Activated CD8-positive, alpha-beta memory T cell treated with anti-CD3 and anti-CD28 coated beads for 4 hours (primary cell): ENCODE data around the gene DISP1.

Experiments
- DNase-seq, 2 donors: peaks; one replicate each; pipeline ENCODE4 v3.0.0-alpha.2; 2020; ENCODE audit warnings: low read depth in 2 of 2

The DISP1 gene, protein sequence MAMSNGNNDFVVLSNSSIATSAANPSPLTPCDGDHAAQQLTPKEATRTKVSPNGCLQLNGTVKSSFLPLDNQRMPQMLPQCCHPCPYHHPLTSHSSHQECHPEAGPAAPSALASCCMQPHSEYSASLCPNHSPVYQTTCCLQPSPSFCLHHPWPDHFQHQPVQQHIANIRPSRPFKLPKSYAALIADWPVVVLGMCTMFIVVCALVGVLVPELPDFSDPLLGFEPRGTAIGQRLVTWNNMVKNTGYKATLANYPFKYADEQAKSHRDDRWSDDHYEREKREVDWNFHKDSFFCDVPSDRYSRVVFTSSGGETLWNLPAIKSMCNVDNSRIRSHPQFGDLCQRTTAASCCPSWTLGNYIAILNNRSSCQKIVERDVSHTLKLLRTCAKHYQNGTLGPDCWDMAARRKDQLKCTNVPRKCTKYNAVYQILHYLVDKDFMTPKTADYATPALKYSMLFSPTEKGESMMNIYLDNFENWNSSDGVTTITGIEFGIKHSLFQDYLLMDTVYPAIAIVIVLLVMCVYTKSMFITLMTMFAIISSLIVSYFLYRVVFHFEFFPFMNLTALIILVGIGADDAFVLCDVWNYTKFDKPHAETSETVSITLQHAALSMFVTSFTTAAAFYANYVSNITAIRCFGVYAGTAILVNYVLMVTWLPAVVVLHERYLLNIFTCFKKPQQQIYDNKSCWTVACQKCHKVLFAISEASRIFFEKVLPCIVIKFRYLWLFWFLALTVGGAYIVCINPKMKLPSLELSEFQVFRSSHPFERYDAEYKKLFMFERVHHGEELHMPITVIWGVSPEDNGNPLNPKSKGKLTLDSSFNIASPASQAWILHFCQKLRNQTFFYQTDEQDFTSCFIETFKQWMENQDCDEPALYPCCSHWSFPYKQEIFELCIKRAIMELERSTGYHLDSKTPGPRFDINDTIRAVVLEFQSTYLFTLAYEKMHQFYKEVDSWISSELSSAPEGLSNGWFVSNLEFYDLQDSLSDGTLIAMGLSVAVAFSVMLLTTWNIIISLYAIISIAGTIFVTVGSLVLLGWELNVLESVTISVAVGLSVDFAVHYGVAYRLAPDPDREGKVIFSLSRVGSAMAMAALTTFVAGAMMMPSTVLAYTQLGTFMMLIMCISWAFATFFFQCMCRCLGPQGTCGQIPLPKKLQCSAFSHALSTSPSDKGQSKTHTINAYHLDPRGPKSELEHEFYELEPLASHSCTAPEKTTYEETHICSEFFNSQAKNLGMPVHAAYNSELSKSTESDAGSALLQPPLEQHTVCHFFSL (N-terminal part only)

DNA sequence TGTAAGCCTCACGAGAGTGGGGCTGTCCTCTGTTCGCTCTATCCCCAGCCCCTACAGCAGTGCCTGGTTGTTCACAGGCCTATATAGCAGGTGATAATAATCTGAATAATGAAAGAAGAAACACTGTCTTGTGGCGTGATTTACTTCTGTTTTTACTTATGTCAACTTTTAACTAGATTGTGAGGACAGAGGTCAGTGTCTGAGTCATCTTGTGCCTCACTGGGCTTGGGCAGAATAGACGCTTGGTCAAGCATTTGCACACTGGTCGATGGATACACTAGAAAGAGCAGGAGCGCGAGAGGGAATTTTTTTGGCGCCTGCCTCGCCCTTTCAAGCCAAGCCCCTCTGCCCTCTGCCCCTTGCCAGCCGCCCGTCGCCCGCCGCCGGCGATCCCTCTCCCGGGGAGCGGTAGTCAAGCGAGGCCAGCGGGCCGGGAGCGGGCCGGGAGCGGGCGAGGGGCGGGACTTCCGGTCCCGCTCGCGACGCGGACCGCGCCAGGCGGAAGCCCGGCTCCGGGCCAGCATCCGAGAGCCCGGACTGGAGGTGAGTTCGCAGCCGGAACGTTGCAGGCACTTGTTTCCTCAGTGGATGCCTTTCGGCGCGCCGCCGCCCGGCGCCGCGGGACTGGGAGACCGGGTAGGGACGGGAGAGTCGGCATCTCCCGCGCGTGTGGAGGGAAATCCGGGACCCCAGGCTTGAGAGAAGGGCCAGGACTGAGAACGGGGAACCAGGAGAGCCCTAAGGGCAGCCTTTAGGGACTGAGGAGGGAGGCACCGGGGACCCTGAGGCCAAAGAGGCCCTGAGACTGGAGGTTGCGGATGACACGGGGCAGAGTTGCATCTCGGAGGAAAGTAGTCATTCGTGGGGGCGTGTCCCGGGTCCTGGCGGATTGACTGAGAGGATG lies at the start of gene DISP1:
Gene DISP1 (plus strand): TSS at position 504 of the 904 bp plus-strand sequence. CDS start 127,785 bp downstream, outside the sequence.
- peak; percentile 48 to 53 for DNase-seq

GRCh38 chr1:222767152-222767571 lies 47.7 kb upstream of the DISP1 start:
- no peak for DNase-seq

- DNase-seq = no peak
Measured at GRCh38 chr1:222768592-222768991, 46.2 kb upstream of the DISP1 start.

DNA sequence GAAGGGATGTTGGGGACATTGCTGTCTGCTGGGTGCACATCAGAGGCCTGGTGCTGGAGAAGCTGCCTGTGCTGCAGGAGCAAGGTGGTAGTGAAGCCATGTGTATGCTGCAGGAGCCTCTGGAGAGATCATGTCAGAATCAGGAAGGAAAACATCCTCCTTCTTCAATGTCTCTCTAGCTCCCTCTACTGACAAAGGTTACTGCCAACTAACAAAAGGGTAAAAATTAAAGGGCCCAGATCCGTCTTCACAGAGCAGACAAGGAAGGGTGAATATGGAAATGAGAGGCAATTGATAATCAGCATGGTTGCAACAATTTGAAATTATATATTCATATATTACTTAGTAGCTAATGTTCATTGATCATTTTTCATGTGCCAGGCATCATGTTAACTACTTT lies 45.7 kb upstream of the DISP1 start:
- no peak for DNase-seq

- DNase-seq = no peak
Measured at GRCh38 chr1:222769971-222770620, 44.7 kb upstream of the DISP1 start.

- DNase-seq = no peak
Measured at GRCh38 chr1:222772996-222773379, 41.9 kb upstream of the DISP1 start.

GRCh38 chr1:222777463-222777862 lies 37.4 kb upstream of the DISP1 start:
- no peak for DNase-seq

- DNase-seq = no peak
Measured at GRCh38 chr1:222777977-222778376, 36.9 kb upstream of the DISP1 start.

DNA sequence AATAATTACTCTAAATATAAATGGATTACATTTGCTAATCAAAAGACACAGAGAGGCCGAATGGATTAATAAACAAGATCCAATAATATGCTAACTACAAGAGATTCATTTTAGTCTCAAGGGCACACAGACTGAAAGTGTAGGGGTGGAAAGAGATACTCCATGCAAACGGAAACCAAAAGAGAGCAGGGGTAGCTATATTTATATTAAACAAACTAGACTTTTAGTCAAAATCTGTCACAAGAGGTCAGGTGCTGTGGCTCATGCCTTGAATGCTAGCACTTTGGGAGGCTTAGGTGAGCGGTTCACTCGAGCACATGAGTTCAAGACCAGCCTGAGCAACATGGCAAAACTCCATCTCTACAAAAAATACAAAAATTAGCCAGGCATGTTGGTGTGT lies 33.6 kb upstream of the DISP1 start:
- DNase-seq = no peak

DNA sequence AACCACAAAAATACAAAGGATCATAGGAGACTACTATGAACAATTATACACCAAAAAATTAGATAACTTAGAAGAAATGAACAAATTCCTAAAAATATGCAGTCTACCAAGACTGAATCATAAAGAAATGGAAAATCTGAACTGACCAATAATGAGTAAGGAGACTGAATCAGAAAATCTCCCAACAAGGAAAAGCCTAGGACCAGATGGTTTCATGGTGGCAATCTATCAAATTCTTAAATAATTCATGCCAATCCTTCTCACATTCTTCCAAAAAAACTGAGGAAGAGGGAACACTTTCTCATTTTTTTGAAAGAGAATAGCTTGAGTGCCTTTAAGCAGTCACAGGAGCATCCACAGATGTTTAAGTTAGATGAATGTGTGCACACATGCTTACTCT lies 31.8 kb upstream of the DISP1 start:
- DNase-seq = no peak

- DNase-seq = no peak
Measured at GRCh38 chr1:222784371-222784770, 30.5 kb upstream of the DISP1 start.

DNA sequence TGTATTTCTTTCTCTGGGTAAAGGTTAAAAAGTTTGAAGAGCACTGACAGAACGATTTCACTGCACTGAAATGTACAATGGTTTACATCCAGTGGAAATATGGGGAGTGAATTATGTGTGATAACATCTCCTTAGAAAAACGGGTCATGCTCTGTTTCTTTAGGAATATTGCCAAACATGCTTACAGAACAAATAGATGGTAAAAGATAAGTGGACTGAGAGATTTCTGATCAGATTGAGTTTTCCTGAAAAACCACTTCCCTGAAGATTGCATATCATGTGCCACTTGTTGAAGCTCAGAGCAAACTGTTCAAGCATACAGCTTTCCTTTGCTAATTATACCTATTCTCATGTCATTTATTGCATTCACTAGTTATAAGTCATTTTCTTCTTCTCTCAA lies 29.9 kb upstream of the DISP1 start:
- DNase-seq = no peak

GRCh38 chr1:222785529-222785928 lies 29.3 kb upstream of the DISP1 start:
- DNase-seq = no peak

- DNase-seq = no peak
Measured at GRCh38 chr1:222786121-222786520, 28.7 kb upstream of the DISP1 start.

- no peak for DNase-seq
Measured at GRCh38 chr1:222787729-222788128, 27.1 kb upstream of the DISP1 start.

- no peak for DNase-seq
Measured at GRCh38 chr1:222788402-222789156, 26.3 kb upstream of the DISP1 start.

- DNase-seq = no peak
Measured at GRCh38 chr1:222790115-222790514, 24.7 kb upstream of the DISP1 start.

DNA sequence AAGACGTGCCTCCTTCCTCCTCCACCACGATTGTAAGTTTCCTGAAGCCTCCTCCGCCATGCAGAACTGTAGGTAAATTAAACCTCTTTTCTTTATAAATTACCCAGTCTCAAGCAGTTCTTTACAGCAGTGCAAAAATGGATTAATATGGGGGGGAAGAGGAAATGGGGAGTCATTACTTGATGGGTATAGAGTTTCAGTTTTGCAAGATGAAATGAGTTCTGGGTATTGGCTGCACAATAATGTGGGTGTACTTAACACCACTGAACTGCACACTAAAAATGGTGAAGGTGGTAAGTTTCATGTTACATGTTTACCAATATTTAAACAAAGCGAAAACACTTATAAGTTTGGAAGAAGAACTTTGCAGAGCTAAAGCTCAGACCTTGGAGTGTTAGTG lies 24.3 kb upstream of the DISP1 start:
- DNase-seq = no peak

- DNase-seq = no peak
Measured at GRCh38 chr1:222791006-222791710, 23.7 kb upstream of the DISP1 start.
